Measurements from ENCODE around the gene ANXA11.

GRCh38 chr10:80171248-80171660, 34.1 kb downstream of the ANXA11 start:
- TF ChIP-seq POLR2AphosphoS5 (IDR thresholded peaks at IDR 0.05; ENCODE audit: low read depth, low read length) (no peak), CTCF (IDR thresholded peaks at IDR 0.05) (no peak), REST (IDR thresholded peaks at IDR 0.05; ENCODE audit: insufficient read depth in 1 of 2, low read depth in 2 of 2, low read length in 1 of 2) (no peak), TCF7L2 (IDR thresholded peaks at IDR 0.05; ENCODE audit: low read depth, low read length) (no peak)
